Measurements from ENCODE around the gene RNF181.
A peak's percentile ranks its signal among the peaks of the same experiment; 100 is the strongest.

RNF181 gene

GRCh38 chr2:85578243-85579180 is 17.0 kb upstream of the RNF181 start:
- ChIA-PET POLR2A (no interaction called here), CTCF (interaction anchor here (1.0 to 1.2 kb wide), 2 partner anchors 16 to 17 kb away, joined by 3 to 4 read pairs; partner anchors contain the start of gene RNF181)
- H3K4me3 ChIP-seq (ENCODE audit: low read depth, low read length): no peak overlapping the region
- no peak for TF ChIP-seq CTCF (IDR thresholded peaks at IDR 0.05; ENCODE audit: insufficient read depth, low read length, missing control alignments)
- no peak for DNase-seq (ENCODE audit: low read depth, low spot score)

- no peak for TF ChIP-seq CTCF (IDR thresholded peaks at IDR 0.05; ENCODE audit: insufficient read depth, low read length, missing control alignments)
- POLR2A ChIA-PET: no interaction called here
- DNase-seq (ENCODE audit: low read depth, low spot score): no peak
- CTCF ChIA-PET: interaction anchor here (1.0 to 1.1 kb wide), 2 partner anchors 15 to 160 kb away, joined by 3 read pairs; no protein-coding TSS in a partner anchor
- no peak overlapping the region for H3K4me3 ChIP-seq (ENCODE audit: low read depth, low read length)
Measured at GRCh38 chr2:85579266-85579935, 16.1 kb upstream of the RNF181 start.

GRCh38 chr2:85580206-85580605 is 15.3 kb upstream of the RNF181 start:
- no peak overlapping the region for H3K4me3 ChIP-seq (ENCODE audit: low read depth, low read length)
- no peak for DNase-seq (ENCODE audit: low read depth, low spot score)
- ChIA-PET CTCF (interaction anchor here (1.0 to 1.1 kb wide), 2 partner anchors 14 to 160 kb away, joined by 3 read pairs; no protein-coding TSS in a partner anchor), POLR2A (interaction anchor here (1.5 kb wide), 1 partner anchor 42 kb away, joined by 4 read pairs; no protein-coding TSS in a partner anchor)
- no peak for TF ChIP-seq CTCF (IDR thresholded peaks at IDR 0.05; ENCODE audit: insufficient read depth, low read length, missing control alignments)

GRCh38 chr2:85582492-85582891 is 13.1 kb upstream of the RNF181 start:
- DNase-seq (ENCODE audit: low read depth, low spot score): no peak
- ChIA-PET CTCF (no interaction called here), POLR2A (no interaction called here)
- H3K4me3 ChIP-seq (ENCODE audit: low read depth, low read length): no peak overlapping the region
- TF ChIP-seq CTCF (IDR thresholded peaks at IDR 0.05; ENCODE audit: insufficient read depth, low read length, missing control alignments): no peak

- ChIA-PET CTCF (interaction anchor here (1.7 to 2.3 kb wide), 2 partner anchors 32 to 164 kb away, joined by 5 to 8 read pairs; no protein-coding TSS in a partner anchor), POLR2A (no interaction called here)
- no peak for TF ChIP-seq CTCF (IDR thresholded peaks at IDR 0.05; ENCODE audit: insufficient read depth, low read length, missing control alignments)
- DNase-seq (ENCODE audit: low read depth, low spot score): no peak
- peak overlapping the region; percentile 60 for H3K4me3 ChIP-seq (ENCODE audit: low read depth, low read length)
Measured at GRCh38 chr2:85583667-85584353, 11.7 kb upstream of the RNF181 start.

All from AG04449 (cell line).